GM19463 (cell line): Measurements from ENCODE around the gene PKD2L2.
"Not testable (repeated sequence)": the region's sequence is repeated elsewhere in the genome, so short reads cannot be mapped to it uniquely, and the experiment has no call there.

ENCODE experiments used
- ATAC-seq: cut with Tn5 transposase; IDR thresholded peaks from one replicate; pipeline ENCODE4 v1.9.1; 2021; ENCODE audit warnings: mild to moderate bottlenecking, moderate library complexity; ENCODE audit not compliant: unreplicated experiment

Gene PKD2L2

GRCh38 chr5:137945825-137946224, 56.6 kb downstream of the PKD2L2 start:
- ATAC-seq: no peak

- no peak for ATAC-seq
Measured at GRCh38 chr5:137954131-137954879, 65.0 kb downstream of the PKD2L2 start.

GRCh38 chr5:137957948-137958347, 68.7 kb downstream of the PKD2L2 start:
- ATAC-seq: no peak

DNA sequence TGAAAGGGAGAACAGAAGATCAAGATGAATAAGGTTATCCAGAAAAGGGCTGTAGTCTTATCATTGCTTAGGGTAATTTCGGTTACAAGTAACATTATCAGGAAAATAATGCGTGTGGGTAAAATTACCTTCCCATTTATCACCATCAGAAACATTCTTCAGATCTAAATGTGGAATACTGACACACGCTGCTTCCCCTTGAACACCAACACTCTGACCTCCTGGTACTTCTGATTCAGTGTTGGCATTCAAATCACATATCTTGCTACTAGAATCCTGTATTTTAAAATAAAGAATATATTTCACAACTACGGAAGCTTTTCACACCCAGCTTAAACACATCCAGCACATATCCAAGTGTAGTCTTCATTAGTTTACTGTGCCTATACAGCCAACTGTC, 70.2 kb downstream of the PKD2L2 start:
- no peak for ATAC-seq

DNA sequence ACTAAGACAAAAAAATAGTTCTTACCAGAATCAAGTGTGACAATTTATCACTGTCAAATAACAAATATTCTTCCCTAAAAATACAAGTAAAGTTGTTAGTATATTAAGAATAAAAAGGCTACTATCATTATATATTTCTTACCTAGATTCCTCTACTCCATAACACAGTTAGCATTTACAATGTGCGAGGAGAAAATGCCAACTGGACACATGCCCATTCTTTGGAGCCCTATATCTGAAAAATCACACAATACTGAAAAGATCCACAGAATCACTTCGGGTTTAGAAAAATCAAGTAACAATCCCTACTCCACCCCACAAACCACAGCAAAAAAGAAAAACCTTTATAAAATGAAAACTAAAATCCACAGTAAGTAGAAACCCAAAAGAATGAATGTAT, 70.9 kb downstream of the PKD2L2 start:
- ATAC-seq: no peak

DNA sequence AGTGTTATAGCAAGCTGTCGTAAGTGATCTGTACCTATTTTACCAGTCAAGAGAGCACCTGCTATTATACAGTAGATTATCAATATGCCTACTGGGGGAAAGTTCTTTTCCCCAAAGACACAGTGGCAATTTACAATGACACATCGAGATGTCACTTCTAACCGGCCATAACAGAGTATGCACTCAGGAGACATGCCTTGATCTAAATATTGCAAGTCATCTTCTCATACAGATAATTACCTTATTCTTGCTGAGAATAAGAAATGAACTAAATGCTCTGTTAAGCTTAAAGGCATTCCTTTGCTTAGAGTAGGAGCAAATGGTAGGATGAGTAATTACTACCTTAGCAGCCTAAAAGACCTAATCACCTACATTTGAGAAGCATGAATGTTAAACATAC, 71.6 kb downstream of the PKD2L2 start:
- no peak for ATAC-seq

DNA sequence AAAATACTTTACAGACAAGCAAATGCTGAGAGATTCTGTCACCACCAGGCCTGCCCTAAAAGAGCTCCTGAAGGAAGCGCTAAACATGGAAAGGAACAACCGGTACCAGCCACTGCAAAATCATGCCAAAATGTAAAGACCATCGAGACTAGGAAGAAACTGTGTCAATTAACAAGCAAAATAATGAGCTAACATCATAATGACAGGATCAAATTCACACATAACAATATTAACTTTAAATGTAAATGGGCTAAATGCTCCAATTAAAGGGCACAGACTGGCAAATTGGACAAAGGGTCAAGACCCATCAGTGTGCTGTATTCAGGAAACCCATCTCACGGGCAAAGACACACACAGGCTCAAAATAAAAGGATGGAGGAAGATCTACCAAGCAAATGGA, 81.1 kb downstream of the PKD2L2 start:
- ATAC-seq: not testable (repeated sequence)

DNA sequence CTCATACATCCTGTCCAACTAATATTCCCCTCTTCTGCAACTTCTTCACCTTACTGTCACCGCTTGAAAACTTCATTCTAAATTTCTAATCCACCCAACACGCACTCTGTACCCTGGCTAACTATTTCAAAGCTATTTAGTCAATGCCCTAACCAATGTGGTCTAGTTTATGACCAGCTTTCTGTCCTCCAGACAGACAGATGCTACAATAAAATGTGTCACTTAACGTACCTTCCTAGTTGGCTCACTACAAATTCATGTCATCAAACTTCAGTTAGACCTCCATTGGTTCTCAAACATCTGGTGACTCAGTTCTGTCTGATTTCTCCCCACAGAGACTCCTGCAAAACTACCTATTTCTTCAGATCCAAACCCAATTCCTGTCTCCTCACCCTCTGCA, 86.0 kb downstream of the PKD2L2 start:
- ATAC-seq: no peak

DNA sequence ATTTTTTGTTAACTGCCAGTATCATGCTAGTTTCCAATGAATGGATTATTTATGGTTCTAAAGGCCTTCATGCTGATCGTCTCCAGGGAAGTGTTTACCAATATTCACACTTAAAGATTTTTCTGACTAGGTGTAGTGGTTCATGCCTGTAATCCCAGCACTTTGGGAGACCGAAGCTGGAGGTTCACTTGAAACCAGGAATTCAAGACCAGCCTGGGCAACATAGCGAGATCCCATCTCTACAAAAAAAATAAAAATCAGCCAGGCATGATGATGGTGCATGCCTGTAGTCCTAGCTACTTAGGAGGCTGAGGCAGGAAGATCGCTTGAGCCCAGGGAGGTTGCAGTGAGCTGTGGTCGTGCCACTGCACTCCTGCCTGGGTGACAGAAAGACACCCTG, 100.2 kb downstream of the PKD2L2 start:
- no peak for ATAC-seq
